Psoas muscle (tissue), 8 donors: ENCODE measurements around the gene USP11. TPM values are rescaled to one million over a fixed set of nuclear protein-coding genes. Genes with fewer than 3 reads are reported as not detected.

Experiments used
- ATAC-seq, 4 donors: fragments of 200-7000 bp; cut with Tn5 transposase; one replicate each; pipeline ENCODE4 v1.9.1; 2020; ENCODE audit warnings: moderate library complexity in 3 of 4, mild to moderate bottlenecking in 2 of 4
- DNase-seq, 2 donors: peaks; one replicate each; pipeline ENCODE4 v3.0.0-alpha.2; 2020
- H3K27ac ChIP-seq: fragments of 200-600 bp; one replicate; pipeline ENCODE4 v1.8.0; 2022
- H3K27me3 ChIP-seq, 3 donors: fragments of 200-600 bp in 1 of 3; one replicate each; pipeline versions ENCODE4 v1.6.1 to v1.8.0; 2013 to 2022; ENCODE audit warnings: low read length in 2 of 3, mild to moderate bottlenecking in 2 of 3, moderate library complexity in 1 of 3; ENCODE audit not compliant: insufficient read depth in 3 of 3
- H3K36me3 ChIP-seq, 2 donors: fragments of 200-600 bp in 1 of 2; one replicate each; pipeline versions ENCODE4 v1.6.1 to v1.8.0; 2013 to 2022; ENCODE audit warnings: low read depth in 1 of 2, mild to moderate bottlenecking in 1 of 2, moderate library complexity in 1 of 2; ENCODE audit not compliant: insufficient read depth in 1 of 2
- H3K4me1 ChIP-seq: fragments of 200-600 bp; one replicate; pipeline ENCODE4 v1.8.0; 2022
- H3K4me3 ChIP-seq: fragments of 200-600 bp; one replicate; pipeline ENCODE4 v1.8.0; 2022; ENCODE audit warnings: mild to moderate bottlenecking
- H3K9me3 ChIP-seq: fragments of 200-600 bp; one replicate; pipeline ENCODE4 v1.8.0; 2022
- CTCF ChIP-seq: fragments of 200-600 bp; IDR thresholded peaks from one replicate; pipeline ENCODE4 v1.8.0; 2022; ENCODE audit warnings: antibody characterized with exemption
- WGBS, 3 donors: extraction: QIAGEN DNeasy Blood & Tissue Kit; methylation state at CpG; one replicate each; pipeline versions ENCODE4 v1.1.6 to v1.1.7; 2013; 5-methylcytosine and 5-hydroxymethylcytosine counted together
- intact Hi-C, 2 donors: fragments of 100-400 bp; cut with DNase I; formaldehyde crosslinking; loops; one replicate each; pipeline versions ENCODE4 v1.11.0 to v1.14.2; 2022
- polyA plus RNA-seq, 3 donors: library from polyadenylated mRNA; stranded (reverse); fragments of 200-250 nt; gene quantifications; one replicate each; pipeline ENCODE4 v1.2.3, GENCODE V29; 2013
- total RNA-seq, 4 donors: library from RNA; stranded (reverse); fragmentation: NEBNext Ultra II Directional in 2 of 4; extraction: Animal tissue kit (Norgen Biotek cat#: 25700) in 2 of 4; gene quantifications; one replicate each; pipeline versions ENCODE4 v1.2.1 to v1.2.4, GENCODE V29; 2021 to 2023
- donor health status: healthy with polysubstance abuse.
- donor health status: DM: no; HTN: no; CAD: no; lungs with moderate emphysema.
- donor health status: Bipolar disorder and iron deficiency.
- donor health status: healthy.
- donor health status: DM: yes; HTN: yes; CAD: no.
- donor health status: DM: no; HTN: no; CAD: no.
- donor health status: DM: no; HTN: no; CAD: no.
- donor health status: DM: yes; HTN: yes; CAD: no.

USP11 gene
- total and polyA plus RNA-seq, 7 donors, result 16.1 to 50.7 (median 30.7) TPM

GRCh38 chrX:47296766-47297365 lies 64.1 kb downstream of the USP11 start:
- ATAC-seq (no peak), DNase-seq (no peak)
- Histone ChIP-seq H3K27me3 (peaks cover 0 to 26% (median 0%) of the 10 kb centered on the region in 3 donors), H3K9me3 (peaks cover 3% of the 10 kb centered on the region), H3K27ac (no peak overlapping the region), H3K36me3 (no peaks in the 10 kb centered on the region), H3K4me1 (no peaks in the 10 kb centered on the region), H3K4me3 (no peak overlapping the region)
- intact Hi-C loops, result no loop called here
- WGBS, 3 donors, result 52 to 66% (median 55%) methylated on average over 5 of the region's 5 CpGs
- no peak for TF ChIP-seq CTCF

GRCh38 chrX:47297874-47298273 lies 65.1 kb downstream of the USP11 start:
- intact Hi-C loops, result no loop called here
- H3K9me3 ChIP-seq, result peaks cover 3% of the 10 kb centered on the region

More at GRCh38 chrX:47297874-47298273, 65.1 kb downstream of the USP11 start:
- H3K4me3 ChIP-seq, result no peak overlapping the region
- ATAC-seq (no peak), DNase-seq (no peak)
- no peak for TF ChIP-seq CTCF
- no peaks in the 10 kb centered on the region for H3K4me1 ChIP-seq
- 80 to 82% (median 81%) methylated on average over 5 of the region's 5 CpGs for WGBS, 3 donors
- H3K36me3 ChIP-seq, result no peaks in the 10 kb centered on the region
- no peak overlapping the region for H3K27ac ChIP-seq
- H3K27me3 ChIP-seq, result peaks cover 0 to 22% (median 0%) of the 10 kb centered on the region in 3 donors

Other genes starting within 250 kb of the USP11 start
- gene RGN, start 154.6 kb upstream of the USP11 start, total RNA-seq, result 10 to 100 TPM in 1 of 4 donors, 1 to 10 TPM in 3; 4.4 to 11.9 (median 5.3) TPM
- gene RGN, start 154.6 kb upstream of the USP11 start, polyA plus RNA-seq, result 1 to 10 TPM in 2 of 3 donors, under 1 TPM in 1; 0.69 to 4.7 (median 4.0) TPM
- 100 to 1,000 TPM; 142 to 194 (median 169) TPM for gene NDUFB11, start 88.3 kb upstream of the USP11 start, total RNA-seq
- 100 to 1,000 TPM; 145 to 207 (median 201) TPM for gene NDUFB11, start 88.3 kb upstream of the USP11 start, polyA plus RNA-seq
- gene RBM10, start 87.8 kb upstream of the USP11 start, total RNA-seq, result 10 to 100 TPM; 21.5 to 25.6 (median 23.6) TPM
- 10 to 100 TPM; 18.2 to 33.8 (median 25.0) TPM for gene RBM10, start 87.8 kb upstream of the USP11 start, polyA plus RNA-seq
- gene UBA1, start 39.2 kb upstream of the USP11 start, total RNA-seq, result 100 to 1,000 TPM; 145 to 230 (median 187) TPM
- gene UBA1, start 39.2 kb upstream of the USP11 start, polyA plus RNA-seq, result 100 to 1,000 TPM in 2 of 3 donors, 10 to 100 TPM in 1; 96.2 to 120 (median 115) TPM
- 100 to 1,000 TPM; 150 to 192 (median 160) TPM for gene CDK16, start 14.3 kb upstream of the USP11 start, total RNA-seq
- gene CDK16, start 14.3 kb upstream of the USP11 start, polyA plus RNA-seq, result 100 to 1,000 TPM; 104 to 124 (median 118) TPM
- not detected for gene ZNF157, start 137.6 kb downstream of the USP11 start, total RNA-seq
- under 1 TPM in 2 of 3 donors, not detected in 1; 0.07 to 0.17 TPM for gene ZNF157, start 137.6 kb downstream of the USP11 start, polyA plus RNA-seq